WTC11 (cell line): ENCODE data around the gene CABCOCO1. TPM values are rescaled to one million over a fixed set of nuclear protein-coding genes. Genes with fewer than 3 reads are reported as not detected.

Experiments
- ATAC-seq: fragments of 200-7000 bp; cut with Tn5 transposase; 2 replicates; pipeline ENCODE4 v1.10.0; 2021; ENCODE audit warnings: mild to moderate bottlenecking, moderate library complexity
- CTCF ChIA-PET: fragments of 300-600 bp; sonication (Branson Sonifier 250); formaldehyde crosslinking; loops from one replicate; lab custom pipeline; 2021; ENCODE audit warnings: antibody characterized with exemption; lab: Charles Lee
- POLR2A ChIA-PET: fragments of 350-600 bp; sonication (Branson Sonifier 250); formaldehyde crosslinking; loops from one replicate; lab custom pipeline; 2021; ENCODE audit warnings: antibody characterized with exemption; lab: Charles Lee
- DNase-seq: peaks from one replicate; pipeline ENCODE4 v3.0.0; 2021; ENCODE audit warnings: low spot score
- H3K27ac Mint-ChIP-seq: 2 replicates; pipeline ENCODE4 v1.8.0; 2021; ENCODE audit warnings: mixed read lengths
- H3K27me3 Mint-ChIP-seq: 2 replicates; pipeline ENCODE4 v1.8.0; 2021; ENCODE audit warnings: low read depth, mild to moderate bottlenecking, moderate library complexity, mixed read lengths
- H3K36me3 Mint-ChIP-seq: 2 replicates; pipeline ENCODE4 v1.8.0; 2021; ENCODE audit warnings: mixed read lengths
- H3K4me1 Mint-ChIP-seq: 2 replicates; pipeline ENCODE4 v1.8.0; 2022; ENCODE audit warnings: mixed read lengths
- H3K4me3 Mint-ChIP-seq: 2 replicates; pipeline ENCODE4 v1.8.0; 2021; ENCODE audit warnings: mild to moderate bottlenecking, moderate library complexity, mixed read lengths
- H3K9me3 Mint-ChIP-seq: 2 replicates; pipeline ENCODE4 v1.8.0; 2021; ENCODE audit warnings: mixed read lengths
- AFF4 ChIP-seq: sonication (generic); formaldehyde crosslinking; IDR thresholded peaks from 2 replicates; pipeline ENCODE4 v1.8.1; 2023; ENCODE audit warnings: mild to moderate bottlenecking, missing genetic modification reagents, borderline replicate concordance
- CREB1 ChIP-seq: sonication (generic); formaldehyde crosslinking; IDR thresholded peaks from 2 replicates; pipeline ENCODE4 v1.8.0; 2023; ENCODE audit warnings: mild to moderate bottlenecking, missing genetic modification reagents
- CTCF ChIP-seq: fragments of 200-600 bp; IDR thresholded peaks from 2 replicates; pipeline ENCODE4 v1.8.0; 2022; ENCODE audit warnings: antibody characterized with exemption
- EMX1 ChIP-seq: fragments of 250-450 bp; sonication (Bioruptor Pico); IDR thresholded peaks from 2 replicates; pipeline ENCODE4 v1.8.0; 2021; ENCODE audit warnings: mild to moderate bottlenecking
- FOXP1 ChIP-seq: sonication (generic); formaldehyde crosslinking; IDR thresholded peaks from 2 replicates; pipeline ENCODE4 v1.8.0; 2022; ENCODE audit warnings: missing genetic modification reagents, mild to moderate bottlenecking, moderate library complexity, borderline replicate concordance
- HMGA2 ChIP-seq: fragments of 250-450 bp; sonication (Bioruptor Pico); IDR thresholded peaks from 2 replicates; pipeline ENCODE4 v1.4.0; 2021; ENCODE audit warnings: mild to moderate bottlenecking, moderate library complexity
- JAZF1 ChIP-seq: fragments of 250-450 bp; sonication (Bioruptor Pico); IDR thresholded peaks from 2 replicates; pipeline ENCODE4 v1.9.0; 2021; ENCODE audit warnings: moderate library complexity, mild to moderate bottlenecking, inconsistent platforms
- MXD4 ChIP-seq: fragments of 250-450 bp; sonication (Bioruptor Pico); IDR thresholded peaks from 2 replicates; pipeline ENCODE4 v1.8.0; 2021; ENCODE audit warnings: mild to moderate bottlenecking, moderate library complexity, borderline replicate concordance
- NFE2L1 ChIP-seq: sonication (generic); formaldehyde crosslinking; IDR thresholded peaks from 2 replicates; pipeline ENCODE4 v1.8.1; 2023; ENCODE audit warnings: missing genetic modification reagents
- PREB ChIP-seq: sonication (generic); formaldehyde crosslinking; IDR thresholded peaks from 2 replicates; pipeline ENCODE4 v1.8.1; 2022; ENCODE audit warnings: mild to moderate bottlenecking, missing genetic modification reagents, moderate library complexity, borderline replicate concordance
- RORB ChIP-seq: fragments of 250-450 bp; sonication (Bioruptor Pico); IDR thresholded peaks from 2 replicates; pipeline ENCODE4 v1.9.0; 2021; ENCODE audit warnings: mild to moderate bottlenecking
- TEAD1 ChIP-seq: sonication (generic); formaldehyde crosslinking; IDR thresholded peaks from 2 replicates; pipeline ENCODE4 v1.8.0; 2022; ENCODE audit warnings: mild to moderate bottlenecking, missing genetic modification reagents
- TEAD4 ChIP-seq: sonication (generic); formaldehyde crosslinking; IDR thresholded peaks from 2 replicates; pipeline ENCODE4 v1.8.0; 2022; ENCODE audit warnings: mild to moderate bottlenecking, missing genetic modification reagents
- USF2 ChIP-seq: sonication (generic); formaldehyde crosslinking; IDR thresholded peaks from 2 replicates; pipeline ENCODE4 v1.8.1; 2023; ENCODE audit warnings: mild to moderate bottlenecking, missing genetic modification reagents, moderate library complexity
- ZNF423 ChIP-seq: fragments of 250-450 bp; sonication (Bioruptor Pico); IDR thresholded peaks from 2 replicates; pipeline ENCODE4 v2.1.2; 2022; ENCODE audit warnings: mild to moderate bottlenecking, moderate library complexity
- total RNA-seq: library from RNA; stranded (reverse); gene quantifications from 3 replicates; pipeline ENCODE4 v1.2.3, GENCODE V29; 2021
- TF ChIP-seq, protein P1 (sequence below): sonication (generic); formaldehyde crosslinking; IDR thresholded peaks from 2 replicates; pipeline ENCODE4 v1.8.1; 2022; ENCODE audit warnings: missing genetic modification reagents, borderline replicate concordance
- TF ChIP-seq, protein P2 (sequence below): sonication (generic); formaldehyde crosslinking; IDR thresholded peaks from 2 replicates; pipeline ENCODE4 v1.8.0; 2022; ENCODE audit warnings: mild to moderate bottlenecking, missing genetic modification reagents

The CABCOCO1 gene
- total RNA-seq, 1 experiment from 2014 or later: not detected

DNA sequence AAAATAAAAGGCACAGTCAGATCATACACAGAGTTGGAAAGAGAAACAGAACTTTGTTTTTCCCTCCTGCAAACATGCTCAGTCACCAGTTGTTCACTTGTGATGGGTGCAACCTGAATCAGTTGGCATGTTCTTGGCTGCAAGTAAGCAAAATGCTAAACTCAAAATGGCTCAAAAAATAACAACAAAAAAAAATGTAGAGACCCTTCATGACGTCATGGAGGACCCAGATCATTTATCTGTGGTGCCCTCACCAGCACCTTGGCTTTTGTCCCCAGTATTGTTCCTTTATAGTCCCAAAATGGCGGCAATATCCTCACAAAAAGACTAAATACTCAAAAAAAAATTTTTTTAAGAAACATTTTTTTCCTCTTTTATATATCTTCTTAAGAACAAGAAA lies 112.4 kb downstream of the CABCOCO1 start:
- POLR2A ChIA-PET: no interaction called here
- H3K4me3 Mint-ChIP-seq: no peak overlapping the region

GRCh38 chr10:61776615-61777266 lies 114.0 kb downstream of the CABCOCO1 start:
- CTCF ChIA-PET: no interaction called here
- Mint-ChIP-seq H3K4me3 (no peak overlapping the region), H3K9me3 (peaks cover 5% of the 10 kb centered on the region), H3K36me3 (no peaks in the 10 kb centered on the region), H3K27me3 (no peaks in the 10 kb centered on the region), H3K4me1 (peaks cover 5% of the 10 kb centered on the region), H3K27ac (no peak overlapping the region)
- POLR2A ChIA-PET: no interaction called here
- DNase-seq (no peak), ATAC-seq (no peak)
- TF ChIP-seq PREB (CRISPR knock-in tag) (no peak), TEAD4 (CRISPR knock-in tag) (no peak)

More for the DNA sequence above, 112.4 kb downstream of the CABCOCO1 start:
- CTCF ChIA-PET: no interaction called here
- TF ChIP-seq, protein P1, sequence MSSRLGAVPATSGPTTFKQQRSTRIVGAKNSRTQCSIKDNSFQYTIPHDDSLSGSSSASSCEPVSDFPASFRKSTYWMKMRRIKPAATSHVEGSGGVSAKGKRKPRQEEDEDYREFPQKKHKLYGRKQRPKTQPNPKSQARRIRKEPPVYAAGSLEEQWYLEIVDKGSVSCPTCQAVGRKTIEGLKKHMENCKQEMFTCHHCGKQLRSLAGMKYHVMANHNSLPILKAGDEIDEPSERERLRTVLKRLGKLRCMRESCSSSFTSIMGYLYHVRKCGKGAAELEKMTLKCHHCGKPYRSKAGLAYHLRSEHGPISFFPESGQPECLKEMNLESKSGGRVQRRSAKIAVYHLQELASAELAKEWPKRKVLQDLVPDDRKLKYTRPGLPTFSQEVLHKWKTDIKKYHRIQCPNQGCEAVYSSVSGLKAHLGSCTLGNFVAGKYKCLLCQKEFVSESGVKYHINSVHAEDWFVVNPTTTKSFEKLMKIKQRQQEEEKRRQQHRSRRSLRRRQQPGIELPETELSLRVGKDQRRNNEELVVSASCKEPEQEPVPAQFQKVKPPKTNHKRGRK (CRISPR knock-in tag): no peak
- no peak for TF ChIP-seq TEAD1 (CRISPR knock-in tag)
- no peak for TF ChIP-seq PREB (CRISPR knock-in tag)
- TF ChIP-seq CTCF: no peak
- TF ChIP-seq AFF4 (CRISPR knock-in tag): no peak
- no peak for TF ChIP-seq EMX1 (CRISPR knock-in tag)
- TF ChIP-seq ZNF423 (CRISPR knock-in tag): no peak
- no peak for TF ChIP-seq FOXP1 (CRISPR knock-in tag)
- DNase-seq (no peak), ATAC-seq (no peak)
- Mint-ChIP-seq H3K4me1 (peaks cover 7% of the 10 kb centered on the region), H3K27ac (no peak overlapping the region), H3K9me3 (peaks cover 5% of the 10 kb centered on the region), H3K27me3 (no peaks in the 10 kb centered on the region), H3K36me3 (no peaks in the 10 kb centered on the region)

GRCh38 chr10:61778137-61778536 lies 115.4 kb downstream of the CABCOCO1 start:
- DNase-seq: no peak
- H3K27me3 Mint-ChIP-seq: no peaks in the 10 kb centered on the region
- no peak for ATAC-seq
- H3K4me3 Mint-ChIP-seq: no peak overlapping the region
- peaks cover 5% of the 10 kb centered on the region for H3K4me1 Mint-ChIP-seq
- H3K9me3 Mint-ChIP-seq: peaks cover 5% of the 10 kb centered on the region
- no peak overlapping the region for H3K27ac Mint-ChIP-seq
- POLR2A ChIA-PET: interaction anchor here (0.6 kb wide), 1 partner anchor 1810 kb away, joined by 4 read pairs; no protein-coding TSS in a partner anchor
- no peaks in the 10 kb centered on the region for H3K36me3 Mint-ChIP-seq
- CTCF ChIA-PET: interaction anchor here (0.9 kb wide), 1 partner anchor 27 kb away, joined by 6 read pairs; no protein-coding TSS in a partner anchor
- no peak for TF ChIP-seq PREB (CRISPR knock-in tag)
- no peak for TF ChIP-seq JAZF1 (CRISPR knock-in tag)
- TF ChIP-seq HMGA2 (CRISPR knock-in tag): no peak
- no peak for TF ChIP-seq MXD4 (CRISPR knock-in tag)
- no peak for TF ChIP-seq NFE2L1 (CRISPR knock-in tag)
- no peak for TF ChIP-seq CREB1 (CRISPR knock-in tag)
- TF ChIP-seq USF2 (CRISPR knock-in tag): no peak
- no peak for TF ChIP-seq EMX1 (CRISPR knock-in tag)
- TF ChIP-seq, protein P2, sequence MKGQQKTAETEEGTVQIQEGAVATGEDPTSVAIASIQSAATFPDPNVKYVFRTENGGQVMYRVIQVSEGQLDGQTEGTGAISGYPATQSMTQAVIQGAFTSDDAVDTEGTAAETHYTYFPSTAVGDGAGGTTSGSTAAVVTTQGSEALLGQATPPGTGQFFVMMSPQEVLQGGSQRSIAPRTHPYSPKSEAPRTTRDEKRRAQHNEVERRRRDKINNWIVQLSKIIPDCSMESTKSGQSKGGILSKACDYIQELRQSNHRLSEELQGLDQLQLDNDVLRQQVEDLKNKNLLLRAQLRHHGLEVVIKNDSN: no peak
- TF ChIP-seq RORB: no peak
